CD14-positive monocyte (primary cell): ENCODE results near the gene RBP5. TPM values are rescaled to one million over a fixed set of nuclear protein-coding genes. Genes with fewer than 3 reads are reported as not detected.

Experiments
- DNase-seq, 3 donors: peaks; one replicate each; pipeline ENCODE4 v3.0.0-alpha.2; 2011 to 2022
- H2AFZ ChIP-seq: 2 replicates; pipeline ENCODE4 v1.6.0; 2012; ENCODE audit warnings: mild to moderate bottlenecking, low read depth, low read length, inconsistent platforms; ENCODE audit not compliant: insufficient read depth, poor library complexity, severe bottlenecking
- H3K27ac ChIP-seq, 2 donors: 1 replicate in 1 of 2; 2 replicates in 1 of 2; pipeline ENCODE4 v1.5.1; 2012 to 2013; ENCODE audit warnings: low read length in 2 of 2, control low read depth in 1 of 2, inconsistent platforms in 1 of 2, low read depth in 1 of 2, mild to moderate bottlenecking in 1 of 2
- H3K27me3 ChIP-seq, 2 donors: one replicate each; pipeline versions ENCODE4 v1.6.0 to v1.6.1; 2011 to 2013; ENCODE audit warnings: low read length in 2 of 2; ENCODE audit not compliant: control insufficient read depth in 2 of 2, insufficient read depth in 2 of 2
- H3K36me3 ChIP-seq, 2 donors: replicated peaks in 1 of 2; 1 replicate in 1 of 2; 2 replicates in 1 of 2; pipeline versions ENCODE4 v1.5.1 to v1.6.1; 2012 to 2013; ENCODE audit warnings: low read length in 2 of 2, control low read depth in 1 of 2, inconsistent platforms in 1 of 2, mild to moderate bottlenecking in 1 of 2; ENCODE audit not compliant: insufficient read depth in 2 of 2, control insufficient read depth in 1 of 2
- H3K4me1 ChIP-seq, 2 donors: 1 replicate in 1 of 2; 2 replicates in 1 of 2; pipeline versions ENCODE4 v1.5.1 to v1.6.1; 2012 to 2013; ENCODE audit warnings: low read length in 2 of 2, control low read depth in 1 of 2, inconsistent platforms in 1 of 2, mild to moderate bottlenecking in 1 of 2, moderate library complexity in 1 of 2; ENCODE audit not compliant: insufficient read depth in 2 of 2, control insufficient read depth in 1 of 2
- H3K4me2 ChIP-seq: replicated peaks from 2 replicates; pipeline ENCODE3; 2012; ENCODE audit warnings: low read length, moderate library complexity, mild to moderate bottlenecking; ENCODE audit not compliant: poor library complexity, severe bottlenecking; ENCODE audit errors: extremely low read depth
- H3K4me3 ChIP-seq, 3 experiments: fragments of 200-600 bp in 1 of 3; sonication (generic) in 1 of 3; replicated peaks in 1 of 3; 1 replicate in 2 of 3; 2 replicates in 1 of 3; pipeline ENCODE4 v1.5.1; 2011 to 2013; ENCODE audit warnings: low read length in 3 of 3, mild to moderate bottlenecking in 3 of 3, control low read depth in 2 of 3, low read depth in 2 of 3, inconsistent platforms in 1 of 3, moderate library complexity in 1 of 3
- H3K79me2 ChIP-seq: 2 replicates; pipeline ENCODE4 v1.6.0; 2012; ENCODE audit warnings: mild to moderate bottlenecking, control low read depth, inconsistent platforms, low read length, moderate library complexity; ENCODE audit not compliant: insufficient read depth
- H3K9ac ChIP-seq: 2 replicates; pipeline ENCODE4 v1.6.0; 2017; ENCODE audit warnings: low read length, mild to moderate bottlenecking; ENCODE audit not compliant: insufficient read depth, poor library complexity, severe bottlenecking
- H3K9me3 ChIP-seq, 2 donors: replicated peaks in 1 of 2; 1 replicate in 1 of 2; 2 replicates in 1 of 2; pipeline versions ENCODE4 v1.5.1 to v1.6.1; 2012 to 2013; ENCODE audit warnings: low read length in 2 of 2, control low read depth in 1 of 2; ENCODE audit not compliant: control insufficient read depth in 1 of 2, insufficient read depth in 1 of 2
- H4K20me1 ChIP-seq: 2 replicates; pipeline ENCODE4 v1.6.0; 2012; ENCODE audit warnings: mild to moderate bottlenecking, low read length, control low read depth, moderate library complexity; ENCODE audit not compliant: insufficient read depth
- H3K27ac Mint-ChIP-seq, 7 donors: one replicate each; pipeline ENCODE4 v1.8.0; 2020; ENCODE audit warnings: mild to moderate bottlenecking in 7 of 7, mixed read lengths in 7 of 7, moderate library complexity in 6 of 7, inconsistent platforms in 2 of 7
- H3K27me3 Mint-ChIP-seq, 3 donors: one replicate each; pipeline ENCODE4 v1.8.0; 2021 to 2022; ENCODE audit warnings: low read depth in 3 of 3, mild to moderate bottlenecking in 3 of 3, mixed read lengths in 3 of 3, moderate library complexity in 3 of 3, inconsistent platforms in 1 of 3
- H3K36me3 Mint-ChIP-seq, 2 donors: one replicate each; pipeline ENCODE4 v1.8.0; 2020; ENCODE audit warnings: mixed read lengths in 2 of 2, inconsistent platforms in 1 of 2, mild to moderate bottlenecking in 1 of 2
- H3K4me1 Mint-ChIP-seq: one replicate; pipeline ENCODE4 v1.8.0; 2020; ENCODE audit warnings: mild to moderate bottlenecking, mixed read lengths
- H3K4me3 Mint-ChIP-seq, 2 donors: one replicate each; pipeline ENCODE4 v1.8.0; 2020; ENCODE audit warnings: mild to moderate bottlenecking in 2 of 2, mixed read lengths in 2 of 2, moderate library complexity in 1 of 2
- H3K9me3 Mint-ChIP-seq, 7 donors: one replicate each; pipeline ENCODE4 v1.8.0; 2020 to 2022; ENCODE audit warnings: mixed read lengths in 7 of 7, mild to moderate bottlenecking in 6 of 7, moderate library complexity in 6 of 7, inconsistent platforms in 2 of 7
- CTCF ChIP-seq: fragments of 200-600 bp; IDR thresholded peaks from one replicate; pipeline ENCODE4 v1.8.0; 2022; ENCODE audit warnings: antibody characterized with exemption, mild to moderate bottlenecking
- WGBS: methylation state at CpG from one replicate; pipeline ENCODE4 v1.1.5; 2013; ENCODE audit warnings: missing lambda C conversion rate; ENCODE audit not compliant: insufficient coverage; 5-methylcytosine and 5-hydroxymethylcytosine counted together
- intact Hi-C, 2 donors: fragments of 100-400 bp; cut with micrococcal nuclease; formaldehyde crosslinking; loops; one replicate each; pipeline versions ENCODE4 v1.15.0 to v1.15.1; 2023
- polyA plus RNA-seq, 3 donors: library from polyadenylated mRNA; depleted of rRNA in 1 of 3; unstranded in 2 of 3; stranded (reverse) in 1 of 3; fragments of 300-500 nt in 2 of 3; fragments of >200 nt in 1 of 3; fragmentation: Illumina TruSeq in 2 of 3; gene quantifications; 1 replicate in 2 of 3; 2 replicates in 1 of 3; pipeline ENCODE4 v1.2.3, GENCODE V29; 2012 to 2021

RBP5 gene
- polyA plus RNA-seq, 3 donors, result not detected

- Mint-ChIP-seq H3K27ac (no peak overlapping the region), H3K9me3 (peaks cover 0 to 10% (median 6%) of the 10 kb centered on the region in 7 donors), H3K36me3 (peaks cover 46 to 50% of the 10 kb centered on the region in 2 donors), H3K27me3 (peaks cover 0 to 3% (median 0%) of the 10 kb centered on the region in 3 donors), H3K4me1 (peaks cover 36% of the 10 kb centered on the region), H3K4me3 (no peak overlapping the region)
- Histone ChIP-seq H3K9ac (no peak overlapping the region), H3K9me3 (peaks cover 0 to 5% of the 10 kb centered on the region in 2 donors), H3K27ac (no peak overlapping the region), H3K4me2 (no peak overlapping the region), H4K20me1 (peaks cover 16% of the 10 kb centered on the region), H2AFZ (no peak overlapping the region), H3K4me1 (peaks cover 18 to 19% of the 10 kb centered on the region in 2 donors), H3K79me2 (peaks cover 29% of the 10 kb centered on the region), H3K27me3 (no peaks in the 10 kb centered on the region), H3K4me3 (no peak overlapping the region), H3K36me3 (peaks cover 17 to 50% of the 10 kb centered on the region in 2 donors)
- DNase-seq, result no peak
- TF ChIP-seq CTCF, result no peak
- intact Hi-C loops, result loop anchor here in 1 of 2 donors (5.0 kb wide), 1 partner anchor 184 kb away; no protein-coding TSS in a partner anchor
- no CpG with 5 or more reads among the region's 1 CpG for WGBS
Measured at GRCh38 chr12:7106082-7106481, 22.6 kb downstream of the RBP5 start.

GRCh38 chr12:7103837-7104584 is 24.7 kb downstream of the RBP5 start:
- 97% methylated on average over 10 of the region's 14 CpGs for WGBS
- Histone ChIP-seq H2AFZ (no peak overlapping the region), H3K36me3 (peaks cover 17 to 57% of the 10 kb centered on the region in 2 donors), H3K9me3 (peaks cover 0 to 5% of the 10 kb centered on the region in 2 donors), H3K27ac (no peak overlapping the region), H3K27me3 (no peaks in the 10 kb centered on the region), H3K4me1 (peaks cover 20 to 22% of the 10 kb centered on the region in 2 donors), H3K79me2 (peaks cover 29% of the 10 kb centered on the region), H3K9ac (no peak overlapping the region), H4K20me1 (peaks cover 21% of the 10 kb centered on the region), H3K4me2 (no peak overlapping the region), H3K4me3 (no peak overlapping the region)
- peaks cover 45 to 50% of the 10 kb centered on the region in 2 donors for H3K36me3 Mint-ChIP-seq
- DNase-seq, result no peak
- H3K9me3 Mint-ChIP-seq, result peaks cover 0 to 10% (median 6%) of the 10 kb centered on the region in 7 donors
- TF ChIP-seq CTCF, result no peak
- no peak overlapping the region for H3K27ac Mint-ChIP-seq
- no peak overlapping the region for H3K4me3 Mint-ChIP-seq
- intact Hi-C loops, result no loop called here
- H3K27me3 Mint-ChIP-seq, result peaks cover 0 to 1% (median 0%) of the 10 kb centered on the region in 3 donors
- peaks cover 34% of the 10 kb centered on the region for H3K4me1 Mint-ChIP-seq
